Pancreas (tissue), 10 donors: ENCODE measurements around the gene PHF21A. TPM values are rescaled to one million over a fixed set of nuclear protein-coding genes. Genes with fewer than 3 reads are reported as not detected.
A peak's percentile ranks its signal among the peaks of the same experiment; 100 is the strongest.

Experiments
- ATAC-seq, 4 donors: fragments of 200-7000 bp; cut with Tn5 transposase; one replicate each; pipeline versions ENCODE4 v1.8.0 to v1.9.1; 2020; ENCODE audit warnings: mild to moderate bottlenecking in 4 of 4, moderate library complexity in 4 of 4
- DNase-seq, 6 donors: peaks; one replicate each; pipeline ENCODE4 v3.0.0-alpha.2; 2020
- FAIRE-seq: peaks from 2 replicates; lab custom pipeline; 2012; peaks lifted over from hg19 to GRCh38; lab: Jason Lieb, UNC
- H3K27ac ChIP-seq, 4 donors: fragments of 200-600 bp; sonication (generic); 1 replicate in 3 of 4; 2 replicates in 1 of 4; pipeline versions ENCODE4 v1.5.0 to v1.8.0; 2020
- H3K27me3 ChIP-seq, 4 donors: fragments of 200-600 bp; one replicate each; pipeline ENCODE4 v1.8.0; 2021
- H3K36me3 ChIP-seq, 3 donors: fragments of 200-600 bp; sonication (generic) in 1 of 3; one replicate each; pipeline versions ENCODE4 v1.5.0 to v1.8.0; 2020 to 2021
- H3K4me1 ChIP-seq, 3 donors: fragments of 200-600 bp; one replicate each; pipeline ENCODE4 v1.8.0; 2021
- H3K4me3 ChIP-seq, 4 donors: fragments of 200-600 bp; sonication (generic) in 2 of 4; one replicate each; pipeline versions ENCODE4 v1.5.0 to v1.8.0; 2020 to 2021
- H3K9me3 ChIP-seq, 4 donors: fragments of 200-600 bp; one replicate each; pipeline ENCODE4 v1.8.0; 2021
- WGBS, 2 donors: extraction: QIAGEN DNeasy Blood & Tissue Kit; methylation state at CpG; one replicate each; pipeline ENCODE4 v1.1.7; 2013; 5-methylcytosine and 5-hydroxymethylcytosine counted together
- intact Hi-C, 3 donors: fragments of 100-400 bp; cut with DNase I; formaldehyde crosslinking; loops; one replicate each; pipeline versions ENCODE4 v1.11.1 to v1.14.2; 2022
- polyA plus RNA-seq, 2 donors: library from polyadenylated mRNA; stranded (reverse); fragments of 200-250 nt; gene quantifications; one replicate each; pipeline ENCODE4 v1.2.3, GENCODE V29; 2013
- total RNA-seq, 6 donors: library from RNA; stranded (reverse); fragmentation: NEBNext Ultra II Directional in 4 of 6; extraction: Animal tissue kit (Norgen Biotek cat#: 25700) in 4 of 6; gene quantifications; one replicate each; pipeline versions ENCODE4 v1.2.1 to v1.2.4, GENCODE V29; 2021 to 2023
- TF ChIP-seq, protein P1 (sequence below), 4 donors: fragments of 200-600 bp; sonication (generic) in 3 of 4; IDR thresholded peaks; one replicate each; pipeline versions ENCODE4 v1.5.0 to v1.8.0; 2021; ENCODE audit warnings: antibody characterized with exemption in 4 of 4
- donor health status: healthy with polysubstance abuse.
- donor health status: DM: no; HTN: no; CAD: no; lungs with moderate emphysema.
- donor health status: DM: no; HTN: no; CAD: no.
- donor health status: control.
- donor health status: control.
- donor health status: Bipolar disorder and iron deficiency.
- donor health status: DM: yes; HTN: yes; CAD: no.
- donor health status: DM: no; HTN: no; CAD: no.
- donor health status: DM: no; HTN: no; CAD: no.
- donor health status: DM: yes; HTN: yes; CAD: no.

PHF21A gene
- total and polyA plus RNA-seq, 8 donors = 11.4 to 30.3 (median 14.4) TPM

DNA sequence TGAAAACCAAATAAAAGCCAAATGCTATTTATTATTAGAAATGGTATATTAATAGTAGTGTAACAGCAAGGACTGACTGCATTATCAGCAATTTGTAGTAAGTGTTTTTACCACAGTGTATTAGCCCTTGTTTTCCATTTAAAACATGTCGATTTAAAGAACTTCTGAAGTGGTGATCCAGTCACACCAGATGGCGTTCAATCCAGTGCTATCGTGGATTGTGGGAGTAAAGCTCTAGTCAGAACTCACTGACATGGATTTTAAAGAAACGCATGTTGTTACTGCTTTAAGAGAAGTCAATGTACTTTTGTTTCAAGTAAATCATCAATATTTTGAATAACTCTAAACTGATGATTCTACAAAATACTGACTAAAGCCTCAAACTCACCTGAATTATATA lies 147.7 kb downstream of the PHF21A start:
- DNase-seq (no peak), FAIRE-seq (no peak), ATAC-seq (no peak)
- H3K4me1 ChIP-seq = no peaks in the 10 kb centered on the region
- peaks cover 0 to 24% (median 9%) of the 10 kb centered on the region in 3 donors for H3K36me3 ChIP-seq
- 84% methylated on average over 4 of the region's 4 CpGs for WGBS, 2 donors
- TF ChIP-seq, protein P1, sequence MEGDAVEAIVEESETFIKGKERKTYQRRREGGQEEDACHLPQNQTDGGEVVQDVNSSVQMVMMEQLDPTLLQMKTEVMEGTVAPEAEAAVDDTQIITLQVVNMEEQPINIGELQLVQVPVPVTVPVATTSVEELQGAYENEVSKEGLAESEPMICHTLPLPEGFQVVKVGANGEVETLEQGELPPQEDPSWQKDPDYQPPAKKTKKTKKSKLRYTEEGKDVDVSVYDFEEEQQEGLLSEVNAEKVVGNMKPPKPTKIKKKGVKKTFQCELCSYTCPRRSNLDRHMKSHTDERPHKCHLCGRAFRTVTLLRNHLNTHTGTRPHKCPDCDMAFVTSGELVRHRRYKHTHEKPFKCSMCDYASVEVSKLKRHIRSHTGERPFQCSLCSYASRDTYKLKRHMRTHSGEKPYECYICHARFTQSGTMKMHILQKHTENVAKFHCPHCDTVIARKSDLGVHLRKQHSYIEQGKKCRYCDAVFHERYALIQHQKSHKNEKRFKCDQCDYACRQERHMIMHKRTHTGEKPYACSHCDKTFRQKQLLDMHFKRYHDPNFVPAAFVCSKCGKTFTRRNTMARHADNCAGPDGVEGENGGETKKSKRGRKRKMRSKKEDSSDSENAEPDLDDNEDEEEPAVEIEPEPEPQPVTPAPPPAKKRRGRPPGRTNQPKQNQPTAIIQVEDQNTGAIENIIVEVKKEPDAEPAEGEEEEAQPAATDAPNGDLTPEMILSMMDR (IDR thresholded peaks at IDR 0.05) = no peak
- H3K4me3 ChIP-seq = no peak overlapping the region
- H3K27me3 ChIP-seq = no peaks in the 10 kb centered on the region
- intact Hi-C loops = no loop called here
- H3K27ac ChIP-seq = no peak overlapping the region
- no peaks in the 10 kb centered on the region for H3K9me3 ChIP-seq

DNA sequence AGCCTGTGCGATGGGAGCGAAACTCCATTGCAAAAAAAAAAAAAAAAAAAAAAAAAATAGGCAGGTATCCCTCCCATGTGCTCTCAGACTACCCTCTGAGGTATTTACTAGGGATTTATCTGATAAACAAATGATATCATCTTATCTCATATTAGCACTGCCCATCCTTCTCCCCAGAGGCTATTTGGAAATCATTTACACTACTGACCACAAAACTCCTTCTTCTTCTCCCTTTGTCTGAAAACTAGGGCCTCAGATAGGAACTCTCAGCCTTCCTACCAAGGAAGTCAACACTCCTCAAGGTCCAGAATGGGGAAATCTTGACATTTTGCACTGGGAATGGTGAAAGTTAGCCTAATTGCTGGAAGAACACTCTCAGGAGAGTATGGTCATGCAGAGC lies 152.4 kb downstream of the PHF21A start:
- Histone ChIP-seq H3K36me3 (peaks cover 0 to 11% (median 9%) of the 10 kb centered on the region in 3 donors), H3K9me3 (no peaks in the 10 kb centered on the region), H3K4me3 (no peak overlapping the region), H3K27me3 (no peaks in the 10 kb centered on the region), H3K27ac (no peak overlapping the region), H3K4me1 (no peaks in the 10 kb centered on the region)
- TF ChIP-seq, protein P1 (IDR thresholded peaks at IDR 0.05) = no peak
- no peak for ATAC-seq
- WGBS, 2 donors = 96 to 97% methylated on average over 2 of the region's 2 CpGs
- DNase-seq = no peak
- FAIRE-seq = no peak
- intact Hi-C loops = no loop called here

DNA sequence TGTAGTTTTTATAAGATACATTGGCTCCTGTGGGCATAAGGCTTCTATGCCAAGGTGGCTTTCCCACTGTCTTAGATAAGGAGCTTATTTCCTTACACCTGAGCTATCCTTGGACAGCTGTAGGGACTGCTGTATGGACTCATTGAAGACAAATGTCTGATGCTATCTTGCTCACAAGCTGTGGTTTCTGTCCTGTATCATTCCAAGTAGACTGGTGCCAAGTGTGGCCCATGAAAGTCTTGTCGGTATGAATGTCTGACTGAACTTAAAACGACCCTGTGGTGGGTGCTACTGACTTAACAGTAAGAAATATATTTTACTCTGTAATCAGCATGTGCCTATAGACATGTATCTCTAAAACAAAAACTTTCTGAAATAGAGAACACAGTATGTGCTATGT lies 153.7 kb downstream of the PHF21A start:
- no peak for DNase-seq
- Histone ChIP-seq H3K4me3 (no peak overlapping the region), H3K27me3 (no peaks in the 10 kb centered on the region), H3K36me3 (peaks cover 0 to 11% (median 9%) of the 10 kb centered on the region in 3 donors), H3K9me3 (no peaks in the 10 kb centered on the region), H3K27ac (no peak overlapping the region), H3K4me1 (no peaks in the 10 kb centered on the region)
- ATAC-seq = no peak
- no peak for FAIRE-seq
- TF ChIP-seq, protein P1 (IDR thresholded peaks at IDR 0.05) = no peak
- WGBS, 2 donors = 72 to 78% methylated on average over 2 of the region's 2 CpGs
- intact Hi-C loops = no loop called here

DNA sequence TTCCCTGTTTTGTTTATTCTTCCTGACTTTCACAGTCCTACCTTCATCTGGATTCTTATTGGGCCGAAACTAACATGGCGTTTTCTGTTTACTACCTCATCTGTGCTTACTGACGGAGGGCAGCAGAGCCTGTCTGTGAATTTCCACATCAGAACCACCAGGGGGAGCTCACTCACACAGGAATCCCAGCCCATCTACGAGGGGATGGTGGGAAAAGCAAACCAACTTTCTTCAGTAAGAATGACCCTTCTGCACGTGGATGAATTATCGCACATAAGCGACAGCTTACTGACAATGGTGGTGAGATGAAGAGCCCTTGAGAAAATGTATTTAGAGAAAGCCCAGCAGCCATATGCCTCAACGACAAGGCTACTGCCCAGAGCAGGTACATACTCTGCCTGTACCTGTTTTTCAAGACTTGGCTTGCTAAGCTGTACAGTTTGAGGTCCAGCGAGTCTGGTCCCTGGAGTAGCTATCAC lies 156.3 kb downstream of the PHF21A start:
- peak; percentile 91 to 98 (median 97) for ATAC-seq

DNA sequence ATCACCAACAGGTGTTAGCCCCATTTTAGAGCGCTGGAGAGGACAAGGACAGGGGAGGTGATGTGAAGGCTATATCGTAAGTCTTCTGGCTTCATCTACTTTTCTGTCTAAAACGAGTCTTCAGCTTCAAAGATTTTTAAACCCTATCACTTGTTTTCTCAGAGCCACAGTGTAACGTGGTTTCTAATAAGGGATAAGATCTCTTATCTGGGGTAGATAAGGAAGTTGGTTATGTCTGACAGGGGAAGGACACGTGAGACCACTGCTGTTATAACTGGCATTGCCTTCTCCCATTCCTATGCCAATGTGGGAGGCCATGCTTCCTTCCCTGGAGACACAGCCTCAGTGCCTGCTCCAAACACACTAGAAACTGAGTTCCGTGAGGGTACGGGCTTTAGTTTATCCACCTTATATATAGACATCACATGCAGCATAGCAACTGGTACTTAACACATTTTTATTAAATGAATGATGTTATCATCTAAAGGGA lies 159.5 kb downstream of the PHF21A start:
- 74 to 75% methylated on average over 7 of the region's 7 CpGs for WGBS, 2 donors
- ATAC-seq (no peak), DNase-seq (no peak), FAIRE-seq (no peak)
- TF ChIP-seq, protein P1 (IDR thresholded peaks at IDR 0.05) = no peak
- Histone ChIP-seq H3K36me3 (peaks cover 0 to 3% (median 0%) of the 10 kb centered on the region in 3 donors), H3K27me3 (no peaks in the 10 kb centered on the region), H3K27ac (no peak overlapping the region), H3K4me3 (no peak overlapping the region), H3K4me1 (no peaks in the 10 kb centered on the region), H3K9me3 (no peaks in the 10 kb centered on the region)
- intact Hi-C loops = no loop called here

More for the DNA sequence above, 156.3 kb downstream of the PHF21A start:
- TF ChIP-seq, protein P1 (IDR thresholded peaks at IDR 0.05) = peak; percentile 77 to 91 (median 82)
- 14 to 17% methylated on average over 9 of the region's 9 CpGs for WGBS, 2 donors
- Histone ChIP-seq H3K27ac (no peak overlapping the region), H3K27me3 (no peaks in the 10 kb centered on the region), H3K4me3 (no peak overlapping the region), H3K9me3 (no peaks in the 10 kb centered on the region), H3K36me3 (peaks cover 0 to 9% (median 6%) of the 10 kb centered on the region in 3 donors), H3K4me1 (no peaks in the 10 kb centered on the region)
- intact Hi-C loops = no loop called here
- FAIRE-seq (peak; percentile 63), DNase-seq (peak in 4 of 6 donors; percentile 27 to 69 (median 51))
